Neural cell (in vitro differentiated cells): ENCODE data around the gene LMAN2L. TPM values are rescaled to one million over a fixed set of nuclear protein-coding genes. Genes with fewer than 3 reads are reported as not detected.

ENCODE experiments used
- H2AFZ ChIP-seq: fragments of 200-600, 300-800 bp; sonication (generic), shearing (Covaris generic); 2 replicates; pipeline ENCODE4 v1.6.0; 2014; ENCODE audit warnings: low read depth, mild to moderate bottlenecking, antibody characterized with exemption, low read length, moderate library complexity
- H3F3A ChIP-seq: fragments of 200-600 bp; shearing (Covaris generic); 2 replicates; pipeline ENCODE4 v1.6.1; 2016; ENCODE audit warnings: mild to moderate bottlenecking, moderate library complexity, mixed read lengths, antibody characterized with exemption, low read length; ENCODE audit not compliant: insufficient read depth, poor library complexity, severe bottlenecking
- H3K27ac ChIP-seq: fragments of 200-600, 300-800 bp; sonication (generic), shearing (Covaris generic); 2 replicates; pipeline ENCODE4 v1.5.1; 2014; ENCODE audit warnings: mild to moderate bottlenecking, low read length, moderate library complexity
- H3K27me3 ChIP-seq: fragments of 300-800, 200-600 bp; sonication (generic), shearing (Covaris generic); 2 replicates; pipeline ENCODE4 v1.6.0; 2014; ENCODE audit warnings: mild to moderate bottlenecking, low read depth, low read length, moderate library complexity; ENCODE audit not compliant: insufficient read depth
- H3K36me3 ChIP-seq: fragments of 300-800, 200-600 bp; sonication (generic), shearing (Covaris generic); 2 replicates; pipeline ENCODE4 v1.5.1; 2014; ENCODE audit warnings: mild to moderate bottlenecking, antibody characterized with exemption, low read length, moderate library complexity; ENCODE audit not compliant: insufficient read depth
- H3K4me2 ChIP-seq: fragments of 300-800, 200-600 bp; sonication (generic), shearing (Covaris generic); 2 replicates; pipeline ENCODE4 v1.6.0; 2014; ENCODE audit warnings: mild to moderate bottlenecking, low read length
- H3K4me3 ChIP-seq: fragments of 300-800, 200-600 bp; sonication (generic), shearing (Covaris generic); 2 replicates; pipeline ENCODE4 v1.5.1; 2014; ENCODE audit warnings: mild to moderate bottlenecking, low read length, moderate library complexity
- H3K79me2 ChIP-seq: fragments of 200-600 bp; shearing (Covaris generic); replicated peaks from 2 replicates; pipeline ENCODE4 v1.6.0; 2014; ENCODE audit warnings: mild to moderate bottlenecking, low read length, moderate library complexity; ENCODE audit not compliant: insufficient read depth
- H3K9ac ChIP-seq: fragments of 300-800, 200-600 bp; sonication (generic), shearing (Covaris generic); 2 replicates; pipeline ENCODE4 v1.6.1; 2016; ENCODE audit warnings: mild to moderate bottlenecking, low read length, mixed read lengths
- H3K9me2 ChIP-seq: fragments of 200-600 bp; shearing (Covaris generic); 2 replicates; pipeline ENCODE4 v1.6.1; 2016; ENCODE audit warnings: mild to moderate bottlenecking, low read length, mixed read lengths; ENCODE audit not compliant: insufficient read depth
- H3K9me3 ChIP-seq: fragments of 200-600, 300-800 bp; sonication (generic), shearing (Covaris generic); 2 replicates; pipeline ENCODE4 v1.6.1; 2016; ENCODE audit warnings: mild to moderate bottlenecking, mixed run types, low read length, moderate library complexity, mixed read lengths
- H4K20me1 ChIP-seq: fragments of 200-600 bp; shearing (Covaris generic); 2 replicates; pipeline ENCODE4 v1.6.1; 2016; ENCODE audit warnings: mild to moderate bottlenecking, mixed run types; ENCODE audit not compliant: insufficient read depth
- EP300 ChIP-seq: fragments of 450-650 bp; conservative IDR thresholded peaks from 2 replicates; pipeline ENCODE4 v1.6.1; 2014; ENCODE audit warnings: antibody characterized with exemption, mild to moderate bottlenecking, moderate library complexity; ENCODE audit not compliant: poor library complexity, severe bottlenecking
- EZH2 ChIP-seq: fragments of 200-600, 300-800 bp; shearing (Covaris generic), sonication (generic); IDR thresholded peaks from 2 replicates; pipeline ENCODE4 v1.6.1; 2014; ENCODE audit warnings: antibody characterized with exemption, low read length, borderline replicate concordance, mild to moderate bottlenecking; ENCODE audit not compliant: insufficient read depth, poor library complexity, severe bottlenecking
- MXI1 ChIP-seq: fragments of 450-650 bp; conservative IDR thresholded peaks from 2 replicates; pipeline ENCODE4 v1.6.1; 2014; ENCODE audit warnings: antibody characterized with exemption, mild to moderate bottlenecking; ENCODE audit not compliant: poor library complexity, severe bottlenecking
- POLR2AphosphoS5 ChIP-seq: IDR thresholded peaks from 2 replicates; pipeline ENCODE4 v1.6.1; 2012
- RAD21 ChIP-seq: fragments of 450-650 bp; conservative IDR thresholded peaks from 2 replicates; pipeline ENCODE4 v1.6.1; 2014; ENCODE audit warnings: antibody characterized with exemption, mild to moderate bottlenecking, moderate library complexity
- SMC3 ChIP-seq: fragments of 450-650 bp; conservative IDR thresholded peaks from 2 replicates; pipeline ENCODE4 v1.6.1; 2014; ENCODE audit warnings: antibody characterized with exemption, mild to moderate bottlenecking, moderate library complexity; ENCODE audit not compliant: poor library complexity
- TAF1 ChIP-seq: IDR thresholded peaks from 2 replicates; pipeline ENCODE4 v1.6.1; 2012; ENCODE audit warnings: low read depth
- polyA plus RNA-seq: library from polyadenylated mRNA; depleted of rRNA; stranded (reverse); fragments of >200 nt; gene quantifications from 2 replicates; pipeline ENCODE4 v1.2.3, GENCODE V29; 2014
- TF ChIP-seq, protein P1 (sequence below): fragments of 450-650 bp; IDR thresholded peaks from 2 replicates; pipeline ENCODE4 v1.5.1; 2014; ENCODE audit warnings: antibody characterized with exemption, mild to moderate bottlenecking, moderate library complexity; ENCODE audit not compliant: poor library complexity, severe bottlenecking
- TF ChIP-seq, protein P2 (sequence below): IDR thresholded peaks from 2 replicates; pipeline ENCODE4 v1.6.1; 2012; ENCODE audit warnings: borderline replicate concordance

Gene LMAN2L
- polyA plus RNA-seq, 1 donor from 2014 or later: 41.3 TPM

DNA sequence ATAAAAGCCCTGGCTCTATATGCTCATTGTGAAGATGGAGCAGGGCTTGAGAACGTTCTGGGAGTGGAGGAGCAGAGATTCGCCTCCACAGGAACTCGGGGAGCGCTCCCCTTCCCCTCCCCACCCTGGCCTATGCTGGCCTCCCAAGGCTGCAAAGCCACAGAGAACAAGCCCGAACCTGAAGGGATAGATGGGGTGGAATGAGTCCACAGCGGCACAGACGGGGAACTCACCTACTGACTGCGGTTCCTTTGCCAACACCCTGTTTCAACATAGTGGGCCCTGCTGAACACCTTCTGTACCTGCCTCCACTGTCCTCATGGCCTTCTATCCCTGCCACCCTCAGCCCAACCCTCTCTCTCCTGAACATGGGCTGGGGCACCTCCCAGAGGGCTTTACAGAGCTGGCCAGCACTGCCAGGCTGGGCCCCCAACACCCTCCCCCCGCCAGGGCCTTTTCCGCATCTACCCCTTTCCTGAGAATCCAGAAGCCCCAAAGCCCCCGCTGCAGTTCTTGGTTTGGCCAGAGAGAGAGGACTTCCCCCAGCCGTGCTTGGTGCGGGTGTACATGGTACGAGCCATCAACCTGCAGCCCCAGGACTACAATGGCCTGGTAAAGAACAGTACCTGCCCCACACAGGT, 41.5 kb downstream of the LMAN2L start:
- H4K20me1 ChIP-seq: no peaks in the 10 kb centered on the region
- no peak overlapping the region for H3K27ac ChIP-seq
- no peak overlapping the region for H2AFZ ChIP-seq
- H3K9ac ChIP-seq: no peak overlapping the region
- no peak overlapping the region for H3K4me3 ChIP-seq
- no peak overlapping the region for H3K4me2 ChIP-seq
- no peaks in the 10 kb centered on the region for H3K36me3 ChIP-seq
- TF ChIP-seq EZH2 (no peak), RAD21 (no peak), MXI1 (no peak), TAF1 (no peak), POLR2AphosphoS5 (no peak), SMC3 (no peak), EP300 (no peak)
- TF ChIP-seq, protein P1, sequence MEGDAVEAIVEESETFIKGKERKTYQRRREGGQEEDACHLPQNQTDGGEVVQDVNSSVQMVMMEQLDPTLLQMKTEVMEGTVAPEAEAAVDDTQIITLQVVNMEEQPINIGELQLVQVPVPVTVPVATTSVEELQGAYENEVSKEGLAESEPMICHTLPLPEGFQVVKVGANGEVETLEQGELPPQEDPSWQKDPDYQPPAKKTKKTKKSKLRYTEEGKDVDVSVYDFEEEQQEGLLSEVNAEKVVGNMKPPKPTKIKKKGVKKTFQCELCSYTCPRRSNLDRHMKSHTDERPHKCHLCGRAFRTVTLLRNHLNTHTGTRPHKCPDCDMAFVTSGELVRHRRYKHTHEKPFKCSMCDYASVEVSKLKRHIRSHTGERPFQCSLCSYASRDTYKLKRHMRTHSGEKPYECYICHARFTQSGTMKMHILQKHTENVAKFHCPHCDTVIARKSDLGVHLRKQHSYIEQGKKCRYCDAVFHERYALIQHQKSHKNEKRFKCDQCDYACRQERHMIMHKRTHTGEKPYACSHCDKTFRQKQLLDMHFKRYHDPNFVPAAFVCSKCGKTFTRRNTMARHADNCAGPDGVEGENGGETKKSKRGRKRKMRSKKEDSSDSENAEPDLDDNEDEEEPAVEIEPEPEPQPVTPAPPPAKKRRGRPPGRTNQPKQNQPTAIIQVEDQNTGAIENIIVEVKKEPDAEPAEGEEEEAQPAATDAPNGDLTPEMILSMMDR: no peak
- TF ChIP-seq, protein P2, sequence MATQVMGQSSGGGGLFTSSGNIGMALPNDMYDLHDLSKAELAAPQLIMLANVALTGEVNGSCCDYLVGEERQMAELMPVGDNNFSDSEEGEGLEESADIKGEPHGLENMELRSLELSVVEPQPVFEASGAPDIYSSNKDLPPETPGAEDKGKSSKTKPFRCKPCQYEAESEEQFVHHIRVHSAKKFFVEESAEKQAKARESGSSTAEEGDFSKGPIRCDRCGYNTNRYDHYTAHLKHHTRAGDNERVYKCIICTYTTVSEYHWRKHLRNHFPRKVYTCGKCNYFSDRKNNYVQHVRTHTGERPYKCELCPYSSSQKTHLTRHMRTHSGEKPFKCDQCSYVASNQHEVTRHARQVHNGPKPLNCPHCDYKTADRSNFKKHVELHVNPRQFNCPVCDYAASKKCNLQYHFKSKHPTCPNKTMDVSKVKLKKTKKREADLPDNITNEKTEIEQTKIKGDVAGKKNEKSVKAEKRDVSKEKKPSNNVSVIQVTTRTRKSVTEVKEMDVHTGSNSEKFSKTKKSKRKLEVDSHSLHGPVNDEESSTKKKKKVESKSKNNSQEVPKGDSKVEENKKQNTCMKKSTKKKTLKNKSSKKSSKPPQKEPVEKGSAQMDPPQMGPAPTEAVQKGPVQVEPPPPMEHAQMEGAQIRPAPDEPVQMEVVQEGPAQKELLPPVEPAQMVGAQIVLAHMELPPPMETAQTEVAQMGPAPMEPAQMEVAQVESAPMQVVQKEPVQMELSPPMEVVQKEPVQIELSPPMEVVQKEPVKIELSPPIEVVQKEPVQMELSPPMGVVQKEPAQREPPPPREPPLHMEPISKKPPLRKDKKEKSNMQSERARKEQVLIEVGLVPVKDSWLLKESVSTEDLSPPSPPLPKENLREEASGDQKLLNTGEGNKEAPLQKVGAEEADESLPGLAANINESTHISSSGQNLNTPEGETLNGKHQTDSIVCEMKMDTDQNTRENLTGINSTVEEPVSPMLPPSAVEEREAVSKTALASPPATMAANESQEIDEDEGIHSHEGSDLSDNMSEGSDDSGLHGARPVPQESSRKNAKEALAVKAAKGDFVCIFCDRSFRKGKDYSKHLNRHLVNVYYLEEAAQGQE: no peak
- H3K9me2 ChIP-seq: no peaks in the 10 kb centered on the region
- no peaks in the 10 kb centered on the region for H3K27me3 ChIP-seq
- no peaks in the 10 kb centered on the region for H3K79me2 ChIP-seq
- no peaks in the 10 kb centered on the region for H3K9me3 ChIP-seq
- no peaks in the 10 kb centered on the region for H3F3A ChIP-seq

DNA sequence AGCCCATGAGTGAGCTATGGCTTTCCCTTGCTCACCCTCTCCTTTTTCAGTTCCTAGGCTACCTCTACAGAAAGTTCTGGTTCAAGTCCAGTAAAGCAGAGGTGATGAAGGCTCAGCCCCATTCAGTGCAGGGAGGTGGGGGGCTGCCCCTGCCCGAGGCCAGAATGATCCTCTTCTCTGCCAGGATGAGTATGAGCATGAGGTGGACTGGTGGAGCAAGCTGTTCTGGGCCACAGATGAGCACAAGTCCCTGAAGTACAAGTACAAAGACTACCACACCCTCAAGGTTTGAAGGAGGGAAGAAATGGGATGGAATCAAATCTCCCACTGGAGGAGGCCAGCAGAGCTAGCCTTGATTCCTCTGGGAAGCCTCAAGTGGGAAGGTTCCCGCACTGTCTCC, 42.4 kb downstream of the LMAN2L start:
- Histone ChIP-seq H3K4me3 (no peak overlapping the region), H3K27me3 (no peaks in the 10 kb centered on the region), H2AFZ (no peak overlapping the region), H3K9me3 (no peaks in the 10 kb centered on the region), H4K20me1 (no peaks in the 10 kb centered on the region), H3K9me2 (no peaks in the 10 kb centered on the region), H3F3A (no peaks in the 10 kb centered on the region), H3K9ac (no peak overlapping the region), H3K27ac (no peak overlapping the region), H3K79me2 (no peaks in the 10 kb centered on the region), H3K36me3 (no peaks in the 10 kb centered on the region), H3K4me2 (no peak overlapping the region)
- TF ChIP-seq SMC3: no peak
- no peak for TF ChIP-seq MXI1
- no peak for TF ChIP-seq EP300
- TF ChIP-seq POLR2AphosphoS5: no peak
- TF ChIP-seq RAD21: no peak
- no peak for TF ChIP-seq TAF1
- TF ChIP-seq, protein P2: no peak
- no peak for TF ChIP-seq EZH2
- TF ChIP-seq, protein P1: no peak
